ENCODE results near the gene SLC25A13.

SLC25A13 gene

DNA sequence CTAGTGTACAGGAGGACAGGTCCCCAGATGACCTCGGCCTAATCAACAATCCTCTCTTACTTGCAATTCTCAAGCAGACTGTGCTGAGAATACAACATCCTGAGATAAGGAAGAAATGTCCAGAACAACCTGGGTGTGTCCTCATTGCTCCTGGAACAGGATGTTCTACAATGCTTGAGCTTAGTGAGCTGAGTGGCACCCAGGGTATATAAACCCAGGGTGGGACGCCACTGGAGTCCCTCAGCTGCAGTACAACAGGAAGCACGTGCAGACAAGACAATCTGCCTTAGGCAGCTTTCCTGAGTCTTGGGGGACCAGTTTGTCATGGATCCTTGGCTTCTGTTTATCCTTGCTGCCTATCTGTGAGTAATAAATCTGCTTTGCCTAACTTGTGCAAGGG, 27.7 kb upstream of the SLC25A13 start:
- Histone ChIP-seq H3K4me3 (replicated peaks; ENCODE audit: insufficient read depth, low read length) (no peak overlapping the region), H3K27ac (replicated peaks) (no peak overlapping the region), H3K27me3 (ENCODE audit: insufficient read depth, poor library complexity, severe bottlenecking) (peaks cover 2% of the 10 kb centered on the region)
- TF ChIP-seq POLR2AphosphoS5 (IDR thresholded peaks at IDR 0.05; ENCODE audit: low read depth) (no peak), SPI1 (IDR thresholded peaks at IDR 0.05; ENCODE audit: borderline replicate concordance, low read depth) (no peak), GABPA (IDR thresholded peaks at IDR 0.05; ENCODE audit: low read depth) (no peak)
- TF ChIP-seq, protein P1, sequence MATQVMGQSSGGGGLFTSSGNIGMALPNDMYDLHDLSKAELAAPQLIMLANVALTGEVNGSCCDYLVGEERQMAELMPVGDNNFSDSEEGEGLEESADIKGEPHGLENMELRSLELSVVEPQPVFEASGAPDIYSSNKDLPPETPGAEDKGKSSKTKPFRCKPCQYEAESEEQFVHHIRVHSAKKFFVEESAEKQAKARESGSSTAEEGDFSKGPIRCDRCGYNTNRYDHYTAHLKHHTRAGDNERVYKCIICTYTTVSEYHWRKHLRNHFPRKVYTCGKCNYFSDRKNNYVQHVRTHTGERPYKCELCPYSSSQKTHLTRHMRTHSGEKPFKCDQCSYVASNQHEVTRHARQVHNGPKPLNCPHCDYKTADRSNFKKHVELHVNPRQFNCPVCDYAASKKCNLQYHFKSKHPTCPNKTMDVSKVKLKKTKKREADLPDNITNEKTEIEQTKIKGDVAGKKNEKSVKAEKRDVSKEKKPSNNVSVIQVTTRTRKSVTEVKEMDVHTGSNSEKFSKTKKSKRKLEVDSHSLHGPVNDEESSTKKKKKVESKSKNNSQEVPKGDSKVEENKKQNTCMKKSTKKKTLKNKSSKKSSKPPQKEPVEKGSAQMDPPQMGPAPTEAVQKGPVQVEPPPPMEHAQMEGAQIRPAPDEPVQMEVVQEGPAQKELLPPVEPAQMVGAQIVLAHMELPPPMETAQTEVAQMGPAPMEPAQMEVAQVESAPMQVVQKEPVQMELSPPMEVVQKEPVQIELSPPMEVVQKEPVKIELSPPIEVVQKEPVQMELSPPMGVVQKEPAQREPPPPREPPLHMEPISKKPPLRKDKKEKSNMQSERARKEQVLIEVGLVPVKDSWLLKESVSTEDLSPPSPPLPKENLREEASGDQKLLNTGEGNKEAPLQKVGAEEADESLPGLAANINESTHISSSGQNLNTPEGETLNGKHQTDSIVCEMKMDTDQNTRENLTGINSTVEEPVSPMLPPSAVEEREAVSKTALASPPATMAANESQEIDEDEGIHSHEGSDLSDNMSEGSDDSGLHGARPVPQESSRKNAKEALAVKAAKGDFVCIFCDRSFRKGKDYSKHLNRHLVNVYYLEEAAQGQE (IDR thresholded peaks at IDR 0.05; ENCODE audit: insufficient replicate concordance, low read depth): no peak
- TF ChIP-seq, protein P2, sequence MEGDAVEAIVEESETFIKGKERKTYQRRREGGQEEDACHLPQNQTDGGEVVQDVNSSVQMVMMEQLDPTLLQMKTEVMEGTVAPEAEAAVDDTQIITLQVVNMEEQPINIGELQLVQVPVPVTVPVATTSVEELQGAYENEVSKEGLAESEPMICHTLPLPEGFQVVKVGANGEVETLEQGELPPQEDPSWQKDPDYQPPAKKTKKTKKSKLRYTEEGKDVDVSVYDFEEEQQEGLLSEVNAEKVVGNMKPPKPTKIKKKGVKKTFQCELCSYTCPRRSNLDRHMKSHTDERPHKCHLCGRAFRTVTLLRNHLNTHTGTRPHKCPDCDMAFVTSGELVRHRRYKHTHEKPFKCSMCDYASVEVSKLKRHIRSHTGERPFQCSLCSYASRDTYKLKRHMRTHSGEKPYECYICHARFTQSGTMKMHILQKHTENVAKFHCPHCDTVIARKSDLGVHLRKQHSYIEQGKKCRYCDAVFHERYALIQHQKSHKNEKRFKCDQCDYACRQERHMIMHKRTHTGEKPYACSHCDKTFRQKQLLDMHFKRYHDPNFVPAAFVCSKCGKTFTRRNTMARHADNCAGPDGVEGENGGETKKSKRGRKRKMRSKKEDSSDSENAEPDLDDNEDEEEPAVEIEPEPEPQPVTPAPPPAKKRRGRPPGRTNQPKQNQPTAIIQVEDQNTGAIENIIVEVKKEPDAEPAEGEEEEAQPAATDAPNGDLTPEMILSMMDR (IDR thresholded peaks at IDR 0.05; ENCODE audit: insufficient read depth, low read length): no peak
- DNase-seq (ENCODE audit: low read depth in 1 of 2, low spot score in 1 of 2): no peak

DNA sequence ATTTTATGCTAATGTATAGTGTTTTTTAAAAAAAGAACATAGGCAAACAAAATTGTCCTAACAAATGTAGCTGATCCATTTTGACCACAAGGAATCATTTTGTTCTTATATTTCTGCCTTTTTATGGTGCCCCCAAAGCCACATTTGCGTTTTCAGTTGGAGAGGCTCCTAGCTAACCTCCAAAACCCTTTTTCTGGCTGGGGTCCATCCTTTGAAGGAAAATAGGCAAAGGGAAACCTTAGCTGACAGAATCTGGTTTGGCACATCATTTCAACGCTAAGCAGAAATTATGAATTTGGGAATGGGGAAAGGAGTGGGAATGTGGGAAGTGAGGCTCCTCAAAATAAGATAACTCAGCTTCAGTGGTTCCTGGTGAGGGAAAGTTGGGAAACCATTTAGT, 25.6 kb upstream of the SLC25A13 start:
- Histone ChIP-seq H3K27me3 (ENCODE audit: insufficient read depth, poor library complexity, severe bottlenecking) (no peaks in the 10 kb centered on the region), H3K4me3 (replicated peaks; ENCODE audit: insufficient read depth, low read length) (no peak overlapping the region), H3K27ac (replicated peaks) (no peak overlapping the region)
- no peak for DNase-seq (ENCODE audit: low read depth in 1 of 2, low spot score in 1 of 2)
- no peak for TF ChIP-seq POLR2AphosphoS5 (IDR thresholded peaks at IDR 0.05; ENCODE audit: low read depth)

DNA sequence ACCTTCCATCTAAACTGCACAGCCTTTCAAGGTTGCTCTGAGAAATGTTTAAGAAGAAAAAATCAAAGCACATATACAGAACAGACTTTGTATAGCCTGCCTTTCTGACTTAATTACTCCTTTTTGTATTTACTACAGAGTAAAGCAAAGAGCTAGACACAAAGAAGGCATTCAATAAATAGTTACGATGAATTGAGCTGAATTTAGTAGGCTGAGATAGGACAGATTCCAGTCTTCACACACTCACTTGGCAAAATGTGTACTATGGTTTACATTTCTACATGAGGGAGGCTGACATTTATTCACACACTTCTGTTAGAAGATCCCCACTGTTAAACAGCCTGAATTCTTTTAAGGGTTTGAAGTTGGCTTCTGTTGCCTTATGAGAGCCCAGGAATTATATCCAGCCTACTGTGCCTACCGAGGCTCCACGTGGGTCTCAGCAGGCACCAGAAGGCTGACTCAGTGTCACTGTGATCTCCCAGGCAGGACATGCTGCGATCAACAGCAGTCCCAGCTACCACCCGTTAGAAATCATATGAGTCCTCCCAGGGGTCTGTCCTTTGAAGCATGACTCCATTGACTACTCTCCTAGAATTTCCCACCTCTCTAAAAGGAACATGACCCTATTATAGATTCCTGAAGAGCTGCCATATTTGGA, 24.5 kb upstream of the SLC25A13 start:
- H3K27me3 ChIP-seq (ENCODE audit: insufficient read depth, poor library complexity, severe bottlenecking): no peaks in the 10 kb centered on the region
- TF ChIP-seq, protein P1 (IDR thresholded peaks at IDR 0.05; ENCODE audit: insufficient replicate concordance, low read depth): no peak
- TF ChIP-seq POLR2AphosphoS5 (IDR thresholded peaks at IDR 0.05; ENCODE audit: low read depth): no peak
- no peak for TF ChIP-seq GABPA (IDR thresholded peaks at IDR 0.05; ENCODE audit: low read depth)
- no peak for TF ChIP-seq SPI1 (IDR thresholded peaks at IDR 0.05; ENCODE audit: borderline replicate concordance, low read depth)
- TF ChIP-seq, protein P2 (IDR thresholded peaks at IDR 0.05; ENCODE audit: insufficient read depth, low read length): no peak
- H3K4me3 ChIP-seq (replicated peaks; ENCODE audit: insufficient read depth, low read length): no peak overlapping the region
- H3K27ac ChIP-seq (replicated peaks): no peak overlapping the region
- no peak for DNase-seq (ENCODE audit: low read depth in 1 of 2, low spot score in 1 of 2)

DNA sequence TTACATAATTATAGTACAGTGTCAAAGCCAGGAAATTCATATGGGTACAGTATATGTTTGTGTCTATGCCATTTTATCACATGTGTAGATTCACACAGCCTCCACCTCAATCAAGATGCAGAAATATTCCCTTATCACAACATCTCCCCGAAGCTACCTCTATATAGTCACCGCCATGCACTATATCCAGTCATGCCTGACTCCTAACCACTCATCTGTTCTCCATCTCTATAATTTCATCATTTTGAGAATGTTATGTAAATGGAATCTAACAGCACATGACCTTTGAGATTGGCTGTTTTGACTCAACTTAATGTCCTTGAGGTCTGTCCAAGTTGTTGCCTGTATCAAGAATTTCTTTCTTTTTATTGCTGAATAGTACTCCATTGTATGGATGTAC, 22.3 kb upstream of the SLC25A13 start:
- no peak for DNase-seq (ENCODE audit: low read depth in 1 of 2, low spot score in 1 of 2)
- TF ChIP-seq, protein P1 (IDR thresholded peaks at IDR 0.05; ENCODE audit: insufficient replicate concordance, low read depth): no peak

More for the DNA sequence above, 22.3 kb upstream of the SLC25A13 start:
- Histone ChIP-seq H3K27ac (replicated peaks) (no peak overlapping the region), H3K27me3 (ENCODE audit: insufficient read depth, poor library complexity, severe bottlenecking) (peaks cover 4% of the 10 kb centered on the region), H3K4me3 (replicated peaks; ENCODE audit: insufficient read depth, low read length) (no peak overlapping the region)

All from HL-60 (cell line).